OCI-LY3 (cell line): ENCODE results near the gene TAF4.

Experiments
- EZH2phosphoT487 ChIP-seq: fragments of 200-600 bp; shearing (Covaris generic); IDR thresholded peaks from 2 replicates; pipeline ENCODE4 v1.6.1; 2018; ENCODE audit warnings: antibody characterized with exemption, mixed run types, low read depth
- TF ChIP-seq, protein P1 (sequence below): fragments of 200-600, 300-600 bp; sonication (generic); IDR thresholded peaks from 2 replicates; pipeline ENCODE4 v1.5.1; 2014; ENCODE audit warnings: antibody characterized with exemption, low read length, low read depth

DNA sequence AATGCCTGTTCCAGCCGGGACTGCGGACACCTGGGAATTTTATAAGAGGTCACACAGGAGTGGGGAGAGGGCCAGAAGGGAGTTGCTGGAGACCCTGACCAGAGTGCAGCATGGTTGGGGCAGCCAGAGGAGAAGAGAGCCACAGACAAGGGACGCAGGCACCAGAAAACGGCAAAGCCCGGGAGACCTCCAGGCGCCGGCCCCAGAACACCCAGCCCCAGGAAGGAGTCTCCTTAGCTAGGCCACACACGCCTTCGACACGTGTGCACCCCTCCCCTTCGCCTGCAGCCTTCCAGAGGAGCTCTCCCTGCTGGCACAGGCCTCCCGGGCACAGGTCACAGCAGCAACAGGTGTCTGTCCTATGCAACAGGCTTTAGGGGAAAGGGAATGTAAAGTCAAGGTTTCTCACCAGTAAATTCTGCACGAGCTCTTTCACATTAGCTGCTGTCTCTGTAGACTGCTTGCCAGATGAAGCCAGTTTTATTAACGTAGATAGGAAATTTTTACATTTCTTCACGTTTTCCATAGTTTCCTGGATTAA is 57.0 kb downstream of the TAF4 start:
- TF ChIP-seq, protein P1, sequence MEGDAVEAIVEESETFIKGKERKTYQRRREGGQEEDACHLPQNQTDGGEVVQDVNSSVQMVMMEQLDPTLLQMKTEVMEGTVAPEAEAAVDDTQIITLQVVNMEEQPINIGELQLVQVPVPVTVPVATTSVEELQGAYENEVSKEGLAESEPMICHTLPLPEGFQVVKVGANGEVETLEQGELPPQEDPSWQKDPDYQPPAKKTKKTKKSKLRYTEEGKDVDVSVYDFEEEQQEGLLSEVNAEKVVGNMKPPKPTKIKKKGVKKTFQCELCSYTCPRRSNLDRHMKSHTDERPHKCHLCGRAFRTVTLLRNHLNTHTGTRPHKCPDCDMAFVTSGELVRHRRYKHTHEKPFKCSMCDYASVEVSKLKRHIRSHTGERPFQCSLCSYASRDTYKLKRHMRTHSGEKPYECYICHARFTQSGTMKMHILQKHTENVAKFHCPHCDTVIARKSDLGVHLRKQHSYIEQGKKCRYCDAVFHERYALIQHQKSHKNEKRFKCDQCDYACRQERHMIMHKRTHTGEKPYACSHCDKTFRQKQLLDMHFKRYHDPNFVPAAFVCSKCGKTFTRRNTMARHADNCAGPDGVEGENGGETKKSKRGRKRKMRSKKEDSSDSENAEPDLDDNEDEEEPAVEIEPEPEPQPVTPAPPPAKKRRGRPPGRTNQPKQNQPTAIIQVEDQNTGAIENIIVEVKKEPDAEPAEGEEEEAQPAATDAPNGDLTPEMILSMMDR = no peak
- TF ChIP-seq EZH2phosphoT487 = no peak
